HG03342 (cell line): ENCODE data around the gene ZNF697.
"Not testable (repeated sequence)": the region's sequence is repeated elsewhere in the genome, so short reads cannot be mapped to it uniquely, and the experiment has no call there.

Experiments
- ATAC-seq: cut with Tn5 transposase; IDR thresholded peaks from one replicate; pipeline ENCODE4 v1.9.1; 2021; ENCODE audit warnings: mild to moderate bottlenecking, moderate library complexity; ENCODE audit not compliant: unreplicated experiment

ZNF697 gene

GRCh38 chr1:119647734-119648619 lies at the start of gene ZNF697:
Gene ZNF697 (minus strand): TSS chr1:119648266. CDS start chr1:119626100, 22,166 bp downstream.
- ATAC-seq, result peak; percentile 71

DNA sequence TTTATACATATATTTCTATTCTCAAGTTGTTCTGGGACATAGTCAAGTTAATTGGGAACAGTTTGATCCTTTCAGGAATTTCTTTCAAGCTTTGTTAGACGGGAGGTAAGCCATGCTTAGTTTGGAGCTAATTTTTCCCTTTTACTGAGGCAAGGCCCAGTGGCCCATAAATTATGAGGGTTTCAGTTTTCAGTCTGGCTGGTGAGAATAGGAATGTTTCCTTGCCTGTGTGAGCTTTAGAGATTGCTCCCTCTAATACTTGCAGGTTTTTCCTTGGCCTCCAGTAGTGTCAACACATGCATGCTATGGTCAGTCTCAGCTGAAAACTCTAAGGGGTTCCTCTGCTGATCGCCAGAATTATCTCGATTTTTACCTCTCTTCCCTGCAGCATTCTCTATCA lies 49.5 kb upstream of the ZNF697 start:
- ATAC-seq, result no peak

DNA sequence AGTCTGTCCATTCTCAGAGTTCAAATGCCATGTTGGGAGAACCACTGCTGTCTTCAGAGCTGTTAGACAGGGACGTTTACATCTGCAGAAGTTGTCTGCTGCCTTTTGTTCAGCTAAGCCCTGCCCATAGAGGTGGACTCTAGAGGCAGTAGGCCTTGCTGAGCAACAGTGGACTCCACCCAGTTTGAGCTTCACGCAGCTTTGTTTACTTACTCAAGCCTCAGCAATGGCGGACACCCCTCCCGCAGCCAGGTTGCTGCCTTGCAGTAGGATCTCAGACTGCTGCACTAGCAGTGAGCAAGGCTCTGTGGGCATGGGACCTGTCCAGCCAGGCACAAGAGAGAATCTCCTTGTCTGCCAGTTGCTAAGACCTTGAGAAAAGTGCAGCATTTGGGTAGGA lies 48.8 kb upstream of the ZNF697 start:
- ATAC-seq, result not testable (repeated sequence)

DNA sequence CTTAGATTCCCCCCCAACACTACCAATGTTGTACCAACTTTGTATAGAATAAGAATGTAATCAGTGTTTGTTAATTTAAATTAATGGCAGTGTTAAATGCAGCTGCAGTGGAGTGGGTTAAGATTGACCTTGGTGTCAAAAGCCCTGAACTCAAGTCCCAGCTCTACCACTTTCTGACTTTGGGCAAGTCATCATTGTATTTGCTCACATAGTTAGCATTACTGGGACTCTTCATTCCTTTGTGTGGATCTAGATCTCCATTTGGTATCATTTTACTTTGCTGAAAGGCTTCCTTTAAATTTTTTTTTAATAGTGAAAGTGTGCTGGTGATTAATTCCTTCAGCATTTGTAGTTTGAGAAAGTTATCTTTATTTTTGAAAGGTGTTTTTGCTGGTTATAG lies 41.4 kb upstream of the ZNF697 start:
- no peak for ATAC-seq

- no peak for ATAC-seq
Observed at GRCh38 chr1:119688810-119689209, 40.7 kb upstream of the ZNF697 start.

GRCh38 chr1:119687434-119688079 lies 39.5 kb upstream of the ZNF697 start:
- no peak for ATAC-seq

DNA sequence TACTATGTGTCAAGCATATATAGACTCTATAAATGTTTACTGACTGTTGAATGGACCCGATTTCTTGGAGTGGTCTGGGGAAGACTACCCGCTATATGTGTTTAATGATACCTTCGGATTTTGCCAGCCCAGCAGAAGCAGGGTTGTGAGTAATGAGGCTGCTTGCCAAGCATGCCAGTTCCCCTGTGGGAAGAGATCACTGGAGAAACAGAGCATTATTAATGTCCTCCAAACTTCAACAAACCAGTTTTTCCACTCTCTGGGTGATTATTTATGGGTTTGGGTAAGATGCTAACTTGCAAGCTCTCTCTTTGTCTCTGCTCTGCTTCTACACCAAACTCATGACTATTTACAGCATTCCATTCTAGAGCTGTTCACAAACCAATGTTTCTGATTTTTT lies 38.6 kb upstream of the ZNF697 start:
- no peak for ATAC-seq

- ATAC-seq, result no peak
Observed at GRCh38 chr1:119683893-119684292, 35.8 kb upstream of the ZNF697 start.

DNA sequence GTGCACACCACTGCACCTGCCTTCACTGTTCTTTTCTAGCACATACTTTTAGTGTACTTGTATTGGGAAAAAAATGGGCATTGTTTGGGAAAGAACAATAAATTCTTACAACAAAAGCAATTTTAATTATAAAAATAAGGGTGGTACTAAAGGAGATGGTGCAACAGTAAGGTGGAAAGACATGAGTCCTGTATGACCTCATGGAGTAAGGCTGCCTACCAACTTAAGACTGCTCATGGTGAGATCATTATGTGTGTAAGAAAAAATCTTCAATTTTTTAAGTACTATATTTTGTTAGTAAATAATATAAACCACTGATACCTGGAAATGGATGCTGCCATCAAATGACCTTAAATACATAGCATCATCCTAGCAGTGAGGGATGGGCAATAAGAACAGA lies 34.1 kb upstream of the ZNF697 start:
- ATAC-seq, result no peak

DNA sequence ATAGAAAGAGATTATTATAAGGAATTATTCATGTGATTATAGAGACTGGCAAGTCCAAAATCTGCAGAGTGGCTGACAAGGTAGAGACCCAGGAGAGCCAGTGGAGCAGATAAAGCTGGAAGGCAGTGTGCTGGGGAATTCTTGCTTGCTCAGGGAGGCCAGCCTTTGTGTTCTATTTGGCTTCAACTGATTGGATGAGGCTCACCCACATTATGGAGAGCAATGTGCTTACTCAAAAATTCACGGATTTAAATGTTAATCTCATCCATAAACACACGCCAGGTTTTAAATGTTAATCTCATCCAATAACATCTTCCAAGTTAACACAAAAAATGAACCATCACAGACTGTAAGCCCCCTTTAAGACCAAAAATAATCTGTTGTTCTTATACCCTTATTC lies 33.5 kb upstream of the ZNF697 start:
- ATAC-seq, result no peak

GRCh38 chr1:119680723-119681122 lies 32.7 kb upstream of the ZNF697 start:
- ATAC-seq, result no peak

DNA sequence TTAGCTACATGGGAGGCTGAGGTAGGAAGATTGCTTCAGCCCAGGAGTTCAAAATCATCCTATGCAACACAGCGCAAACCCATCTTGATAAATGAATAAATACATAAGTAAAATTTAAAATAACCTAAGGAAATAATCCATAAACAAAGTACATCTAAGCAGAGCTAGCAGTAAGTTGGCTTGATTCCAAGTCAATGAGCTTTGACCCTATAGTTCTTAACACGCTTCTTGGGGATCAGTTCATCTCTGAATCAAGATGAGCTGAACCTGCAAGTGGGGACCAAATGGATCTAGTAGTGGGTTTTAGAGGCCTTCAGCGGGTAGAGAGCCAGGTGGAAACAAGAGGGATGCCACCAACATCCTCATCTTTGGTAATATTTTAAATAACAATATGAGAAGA lies 32.1 kb upstream of the ZNF697 start:
- ATAC-seq, result no peak

GRCh38 chr1:119679223-119679622 lies 31.2 kb upstream of the ZNF697 start:
- ATAC-seq, result no peak

- ATAC-seq, result no peak
Observed at GRCh38 chr1:119676571-119677206, 28.6 kb upstream of the ZNF697 start.

GRCh38 chr1:119675349-119676345 lies 27.6 kb upstream of the ZNF697 start:
- ATAC-seq, result peak; percentile 68

- no peak for ATAC-seq
Observed at GRCh38 chr1:119674835-119675289, 26.8 kb upstream of the ZNF697 start.

DNA sequence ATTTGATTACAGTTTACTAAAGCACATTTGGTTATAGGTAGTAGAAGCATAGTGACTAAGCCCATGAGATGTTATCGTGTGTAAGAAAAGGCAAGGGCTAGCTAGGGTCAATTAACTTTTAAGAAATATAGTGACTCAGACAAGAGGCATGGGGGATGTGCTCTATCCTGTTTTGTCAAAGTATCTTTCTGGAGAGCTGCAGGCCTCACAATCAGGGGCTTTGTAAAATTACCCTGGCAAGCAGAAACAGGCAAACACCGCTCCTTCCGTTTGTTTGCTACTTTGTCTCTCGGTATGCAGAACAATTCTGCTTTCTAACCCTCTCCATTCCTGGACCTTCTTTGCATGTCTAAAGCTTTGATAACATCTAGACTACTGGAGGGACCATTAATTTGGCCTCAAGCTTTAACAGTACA lies 26.1 kb upstream of the ZNF697 start:
- ATAC-seq, result no peak

DNA sequence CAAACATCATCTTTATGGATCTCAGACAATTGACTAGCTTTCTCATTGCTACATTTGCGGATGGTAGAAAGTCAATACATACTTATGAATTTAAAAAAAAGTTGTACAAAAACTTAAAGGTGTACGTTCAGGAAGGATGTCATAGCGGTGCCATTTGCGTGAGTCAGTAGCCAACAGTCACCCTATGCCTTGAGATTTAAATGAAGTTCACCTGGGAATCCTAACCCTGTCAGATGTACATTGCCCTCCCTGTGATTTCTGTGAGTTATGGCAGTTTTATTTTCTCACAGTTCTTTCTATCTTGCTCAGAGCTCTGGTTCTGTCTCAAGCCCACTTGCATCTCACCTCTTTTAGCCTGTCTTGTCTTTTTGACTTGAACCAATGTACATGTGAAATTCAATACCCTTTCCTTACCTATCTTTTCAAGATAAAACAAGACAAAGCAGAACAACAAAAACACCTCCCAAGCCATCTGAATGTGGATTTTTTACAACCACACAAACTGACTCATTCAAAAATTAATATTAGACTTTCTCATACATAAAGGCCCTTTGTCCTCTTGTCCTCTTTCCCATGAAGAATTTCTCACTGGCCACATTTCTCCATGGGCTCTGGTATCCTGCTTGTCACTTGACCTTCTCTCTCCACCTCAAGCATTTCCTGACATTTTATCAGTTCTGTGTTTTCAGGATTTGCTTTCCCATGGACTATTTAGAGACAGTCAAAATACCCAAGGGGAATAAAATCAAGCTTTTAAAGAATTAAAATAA lies 25.3 kb upstream of the ZNF697 start:
- ATAC-seq, result no peak

DNA sequence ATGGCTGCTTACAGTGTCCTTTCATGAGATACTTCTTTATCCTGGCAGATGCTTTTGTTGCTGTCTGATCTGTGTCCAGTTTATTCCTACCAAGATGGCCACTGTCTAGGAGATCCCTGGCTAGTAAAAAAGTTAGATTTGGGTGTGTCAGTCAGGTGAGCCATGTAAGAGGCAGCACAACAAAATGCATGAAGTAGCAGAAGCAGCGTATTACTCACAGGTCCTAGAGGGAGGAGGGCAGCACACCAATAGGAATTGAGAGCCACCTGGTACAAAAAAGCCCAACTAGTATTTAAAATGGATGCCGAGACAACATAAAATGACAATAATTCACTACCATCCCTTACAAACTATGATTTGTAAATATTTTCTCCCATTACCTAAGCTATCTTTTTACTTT lies 22.8 kb upstream of the ZNF697 start:
- ATAC-seq, result no peak

GRCh38 chr1:119667173-119667572 lies 19.1 kb upstream of the ZNF697 start:
- no peak for ATAC-seq
